Stimulated activated CD8-positive, alpha-beta memory T cell treated with anti-CD3 and anti-CD28 coated beads, Interleukin-4, amount 100 ng/mL, for 24 hours (primary cell): ENCODE data around the gene CACNA1A.
A peak's percentile ranks its signal among the peaks of the same experiment; 100 is the strongest.

ENCODE experiments used
- DNase-seq: peaks from one replicate; pipeline ENCODE4 v3.0.0-alpha.2; 2020; ENCODE audit warnings: low read depth

Gene CACNA1A

DNA sequence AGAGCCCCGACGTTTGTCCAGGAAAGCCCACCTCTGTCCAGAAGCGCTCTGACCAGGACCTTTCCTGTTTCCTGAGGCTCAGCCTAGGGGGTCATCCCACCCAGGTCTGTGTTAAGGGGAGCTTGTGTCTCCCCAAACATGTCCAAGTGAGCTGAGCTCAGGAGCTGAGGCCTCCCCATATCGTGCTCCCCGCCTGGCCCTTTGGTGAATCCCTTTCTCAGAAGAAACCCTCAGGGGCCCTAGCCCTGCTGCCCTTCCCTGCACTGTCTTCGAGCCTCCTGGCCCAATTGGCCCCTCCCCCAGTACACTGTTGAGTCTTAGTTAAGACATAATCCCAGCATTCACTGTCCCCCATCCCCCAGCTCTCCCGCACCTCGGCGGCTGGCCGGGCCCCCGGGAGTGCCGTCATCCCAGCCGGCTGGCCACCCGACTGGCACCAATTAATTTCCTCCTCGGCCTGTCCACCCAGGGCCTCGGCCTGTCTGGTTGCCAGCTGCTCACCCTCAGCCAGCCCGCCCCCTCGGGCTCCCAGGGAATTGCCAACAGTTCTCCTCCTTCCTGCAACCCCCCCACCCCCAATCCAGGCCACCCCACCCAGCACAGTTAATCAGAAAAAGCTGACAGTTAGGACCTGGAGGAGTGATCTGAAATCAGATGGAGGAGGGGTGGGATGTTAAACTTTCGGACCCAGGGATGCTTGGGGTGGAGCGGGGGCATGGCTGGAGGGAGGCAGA lies 342.5 kb downstream of the CACNA1A start:
- no peak for DNase-seq

DNA sequence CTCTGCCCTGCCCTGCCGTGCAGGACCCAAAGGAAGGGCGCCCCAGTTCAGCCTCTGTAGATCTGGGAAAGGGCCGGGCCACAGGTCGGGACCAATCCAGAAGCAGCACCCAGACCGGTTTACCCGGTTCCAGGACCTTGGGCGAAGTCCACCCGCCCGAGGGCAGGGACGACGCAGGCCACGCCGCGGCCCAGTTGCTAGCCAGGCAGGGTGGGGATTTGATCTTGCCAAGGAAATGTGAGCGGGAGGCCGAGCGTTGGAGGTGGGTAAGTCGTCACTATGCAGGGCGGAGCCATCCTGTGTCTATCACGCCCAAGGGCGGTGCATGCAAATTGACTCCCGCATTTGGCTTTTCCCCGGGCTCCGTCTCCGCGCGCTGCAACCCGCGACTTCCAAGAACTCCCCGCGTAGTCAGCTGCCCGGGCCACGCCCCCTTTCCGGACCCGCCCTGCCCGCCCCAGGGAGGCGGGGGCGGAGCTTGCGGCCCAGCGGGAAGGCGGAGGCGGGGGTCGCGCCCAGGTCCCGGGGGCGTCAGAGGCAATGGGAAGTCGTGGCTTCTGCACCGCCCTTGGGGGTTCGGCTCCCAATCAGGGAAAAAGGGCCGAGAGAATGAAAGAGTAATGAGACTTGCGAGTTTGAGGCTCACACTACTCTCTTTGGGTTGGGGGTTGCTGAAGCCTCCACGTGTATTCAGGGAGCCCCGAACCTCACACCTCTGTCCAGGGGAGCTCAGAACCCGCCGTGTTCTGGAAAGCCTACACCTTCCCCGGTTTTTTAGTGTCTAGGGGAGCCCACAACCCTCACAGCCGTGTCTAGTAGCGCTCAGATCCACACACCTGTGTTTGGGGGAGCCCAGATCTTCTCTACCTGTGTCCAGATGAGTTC lies 343.3 kb downstream of the CACNA1A start:
- peak; percentile 81 for DNase-seq

DNA sequence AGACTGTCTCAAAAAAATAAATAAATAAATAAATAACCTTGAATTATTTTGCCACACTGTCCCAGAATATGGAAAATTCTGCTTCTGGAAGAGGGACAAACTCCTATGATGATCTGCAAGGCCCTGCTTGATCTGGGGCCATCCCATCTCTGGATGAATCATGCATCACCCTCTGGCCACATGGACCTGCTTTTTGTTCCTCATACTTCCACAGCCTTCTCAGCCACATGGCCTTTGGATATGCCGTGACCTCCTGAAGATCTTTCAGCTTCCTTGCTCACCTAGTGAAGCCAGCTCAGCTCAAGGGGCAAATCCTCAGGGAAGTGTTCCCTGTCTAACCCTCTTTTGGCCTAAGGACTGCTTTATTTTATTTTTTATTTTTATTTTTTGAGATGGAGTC lies 345.7 kb downstream of the CACNA1A start:
- DNase-seq: no peak

DNA sequence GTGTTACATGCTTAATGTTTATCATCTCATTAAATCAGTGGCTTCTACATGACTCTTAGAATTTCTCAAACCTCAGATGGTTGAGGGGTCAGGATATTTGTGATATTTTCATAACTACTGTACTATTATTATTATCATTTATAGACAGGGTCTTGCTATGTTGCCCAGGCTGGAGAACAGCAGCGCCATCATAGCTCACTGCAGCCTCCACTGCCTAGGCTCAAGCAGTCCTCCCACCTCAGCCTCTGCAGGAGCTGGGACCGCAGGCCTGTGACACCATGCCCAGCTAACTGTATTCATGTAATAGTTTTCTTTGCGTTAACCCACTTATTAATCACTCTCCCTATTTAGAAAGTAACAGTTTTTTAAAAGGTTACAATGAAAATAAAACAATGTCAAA lies 346.6 kb downstream of the CACNA1A start:
- no peak for DNase-seq
